ENCODE data around the gene RSPH6A. TPM values are rescaled to one million over a fixed set of nuclear protein-coding genes. Genes with fewer than 3 reads are reported as not detected.

RSPH6A gene
- total RNA-seq, 1 donor from 2014 or later, result 0.19 TPM

- TF ChIP-seq CTCF (conservative IDR thresholded peaks at IDR 0.05), result no peak
- no peak for DNase-seq (ENCODE audit: extremely low spot score, unreplicated experiment)
- Mint-ChIP-seq H3K36me3 (peaks cover 16% of the 10 kb centered on the region), H3K9me3 (no peaks in the 10 kb centered on the region), H3K4me3 (peak overlapping the region; percentile 94), H3K4me1 (ENCODE audit: unreplicated experiment) (peaks cover 31% of the 10 kb centered on the region), H3K27ac (peak overlapping the region; percentile 74), H3K27me3 (no peaks in the 10 kb centered on the region)
Measured at GRCh38 chr19:45790942-45791341, 24.2 kb downstream of the RSPH6A start.

GRCh38 chr19:45789035-45789786 is 25.9 kb downstream of the RSPH6A start:
- Mint-ChIP-seq H3K4me1 (ENCODE audit: unreplicated experiment) (peaks cover 27% of the 10 kb centered on the region), H3K36me3 (peaks cover 16% of the 10 kb centered on the region), H3K4me3 (peak overlapping the region; percentile 20), H3K9me3 (no peaks in the 10 kb centered on the region), H3K27me3 (no peaks in the 10 kb centered on the region), H3K27ac (no peak overlapping the region)
- no peak for TF ChIP-seq CTCF (conservative IDR thresholded peaks at IDR 0.05)
- no peak for DNase-seq (ENCODE audit: extremely low spot score, unreplicated experiment)

- Mint-ChIP-seq H3K9me3 (no peaks in the 10 kb centered on the region), H3K36me3 (peaks cover 11% of the 10 kb centered on the region), H3K27me3 (no peaks in the 10 kb centered on the region), H3K27ac (no peak overlapping the region), H3K4me3 (no peak overlapping the region), H3K4me1 (ENCODE audit: unreplicated experiment) (peaks cover 8% of the 10 kb centered on the region)
- no peak for TF ChIP-seq CTCF (conservative IDR thresholded peaks at IDR 0.05)
- DNase-seq (ENCODE audit: extremely low spot score, unreplicated experiment), result no peak
Measured at GRCh38 chr19:45786533-45786894, 28.6 kb downstream of the RSPH6A start.

GRCh38 chr19:45785781-45786532 is 29.2 kb downstream of the RSPH6A start:
- no peak overlapping the region for H3K4me3 Mint-ChIP-seq
- H3K36me3 Mint-ChIP-seq, result peaks cover 8% of the 10 kb centered on the region
- peaks cover 5% of the 10 kb centered on the region for H3K4me1 Mint-ChIP-seq (ENCODE audit: unreplicated experiment)
- no peaks in the 10 kb centered on the region for H3K9me3 Mint-ChIP-seq
- TF ChIP-seq CTCF (conservative IDR thresholded peaks at IDR 0.05), result no peak
- no peaks in the 10 kb centered on the region for H3K27me3 Mint-ChIP-seq
- no peak overlapping the region for H3K27ac Mint-ChIP-seq
- DNase-seq (ENCODE audit: extremely low spot score, unreplicated experiment), result no peak

- TF ChIP-seq CTCF (conservative IDR thresholded peaks at IDR 0.05), result no peak
- H3K9me3 Mint-ChIP-seq, result no peaks in the 10 kb centered on the region
- peaks cover 6% of the 10 kb centered on the region for H3K4me1 Mint-ChIP-seq (ENCODE audit: unreplicated experiment)
- no peak overlapping the region for H3K4me3 Mint-ChIP-seq
- no peak overlapping the region for H3K27ac Mint-ChIP-seq
- DNase-seq (ENCODE audit: extremely low spot score, unreplicated experiment), result no peak
- peaks cover 8% of the 10 kb centered on the region for H3K36me3 Mint-ChIP-seq
- H3K27me3 Mint-ChIP-seq, result no peaks in the 10 kb centered on the region
Measured at GRCh38 chr19:45785097-45785496, 30.0 kb downstream of the RSPH6A start.

Data from type B pancreatic cell (in vitro differentiated cells).